HepG2 (cell line): Measurements from ENCODE around the gene NXPH4. TPM values are rescaled to one million over a fixed set of nuclear protein-coding genes. Genes with fewer than 3 reads are reported as not detected.

ENCODE experiments used
- ATAC-seq: fragments of 200-7000 bp; cut with Tn5 transposase; 3 replicates; pipeline ENCODE4 v1.9.1; 2020; ENCODE audit warnings: mild to moderate bottlenecking, moderate library complexity
- BruUV-seq: library from RNA; stranded (reverse); fragments of 400-500 nt; replicated peaks from 2 replicates; lab custom pipeline; 2021; lab: Mats Ljungman, UMichigan
- CTCF ChIA-PET: fragments of 300-600 bp; formaldehyde crosslinking; extraction: SDS; loops from one replicate; lab custom pipeline; 2021; ENCODE audit warnings: low total read pairs, inconsistent platforms, low intra/inter-chr PET ratio; lab: Yijun Ruan, JAX
- POLR2A ChIA-PET: fragments of 350-600 bp; sonication (Branson Sonifier 250); formaldehyde crosslinking; loops from one replicate; lab custom pipeline; 2020; ENCODE audit warnings: antibody characterized with exemption, inconsistent platforms; lab: Yijun Ruan, JAX
- DNase-seq: peaks from one replicate; pipeline ENCODE4 v3.0.0-alpha.2; 2015; ENCODE audit warnings: low spot score
- FAIRE-seq: peaks from 3 replicates; lab custom pipeline; 2011; peaks lifted over from hg19 to GRCh38; lab: Jason Lieb, UNC
- H2AFZ ChIP-seq: one replicate; pipeline ENCODE4 v1.6.1; 2011; ENCODE audit warnings: low read length, inconsistent platforms
- H3K27ac ChIP-seq: fragments of 300-600 bp; 3 replicates; pipeline ENCODE4 v1.8.0; 2011; ENCODE audit warnings: mixed run types, mild to moderate bottlenecking, mixed read lengths, low read length, inconsistent platforms; ENCODE audit not compliant: insufficient read depth; ENCODE audit errors: extremely low read length
- H3K27me3 ChIP-seq, 2 experiments: fragments of 200-600 bp in 1 of 2; 2 replicates in 1 of 2; 3 replicates in 1 of 2; pipeline versions ENCODE4 v1.6.0 to v1.8.0; 2011; ENCODE audit warnings: low read length in 2 of 2, mild to moderate bottlenecking in 2 of 2, moderate library complexity in 2 of 2, inconsistent platforms in 1 of 2; ENCODE audit not compliant: insufficient read depth in 2 of 2, control insufficient read depth in 1 of 2
- H3K36me3 ChIP-seq, 2 experiments: fragments of 200-600 bp in 1 of 2; replicated peaks in 1 of 2; 2 replicates in 1 of 2; 3 replicates in 1 of 2; pipeline versions ENCODE4 v1.5.1 to v1.8.0; 2011; ENCODE audit warnings: low read length in 2 of 2, inconsistent platforms in 1 of 2; ENCODE audit not compliant: insufficient read depth in 2 of 2, control insufficient read depth in 1 of 2
- H3K4me1 ChIP-seq: 2 replicates; pipeline ENCODE4 v1.5.1; 2012; ENCODE audit warnings: low read length, inconsistent platforms; ENCODE audit not compliant: insufficient read depth
- H3K4me2 ChIP-seq: 2 replicates; pipeline ENCODE4 v1.6.0; 2011; ENCODE audit warnings: low read depth, low read length, inconsistent platforms
- H3K4me3 ChIP-seq, 3 experiments: fragments of 200-600 bp in 1 of 3; sonication (generic), shearing (Covaris generic) in 1 of 3; replicated peaks in 1 of 3; 2 replicates each; pipeline ENCODE4 v1.5.1; 2011 to 2016; ENCODE audit warnings: low read length in 3 of 3, inconsistent platforms in 2 of 3, low read depth in 2 of 3, mild to moderate bottlenecking in 2 of 3, control low read depth in 1 of 3, mixed read lengths in 1 of 3; ENCODE audit not compliant: insufficient read depth in 1 of 3
- H3K79me2 ChIP-seq: one replicate; pipeline ENCODE4 v1.6.1; 2011; ENCODE audit warnings: low read length, inconsistent platforms; ENCODE audit not compliant: insufficient read depth
- H3K9ac ChIP-seq: 2 replicates; pipeline ENCODE4 v1.6.0; 2011; ENCODE audit warnings: mild to moderate bottlenecking, low read depth, low read length, inconsistent platforms; ENCODE audit not compliant: insufficient read depth
- H3K9me3 ChIP-seq: 2 replicates; pipeline ENCODE4 v1.5.1; 2012; ENCODE audit warnings: mild to moderate bottlenecking, low read length
- H4K20me1 ChIP-seq: 2 replicates; pipeline ENCODE4 v1.6.0; 2011; ENCODE audit warnings: inconsistent platforms, mild to moderate bottlenecking, low read length, moderate library complexity; ENCODE audit not compliant: insufficient read depth
- CREM ChIP-seq, 2 experiments: sonication (generic) in 1 of 2; formaldehyde crosslinking in 1 of 2; IDR thresholded peaks; 2 replicates each; pipeline versions ENCODE4 v1.4.0 to v1.6.1; 2016 to 2020; ENCODE audit warnings: antibody characterized with exemption in 1 of 2, mild to moderate bottlenecking in 1 of 2, missing genetic modification reagents in 1 of 2
- DRAP1 ChIP-seq: IDR thresholded peaks from 2 replicates; pipeline ENCODE4 v1.6.1; 2016; ENCODE audit warnings: missing genetic modification reagents, missing compliant biosample characterization
- HIC2 ChIP-seq: sonication (generic); formaldehyde crosslinking; IDR thresholded peaks from 2 replicates; pipeline ENCODE4 v1.9.0; 2022; ENCODE audit warnings: low read depth, missing genetic modification reagents
- KDM6A ChIP-seq: IDR thresholded peaks from 2 replicates; pipeline ENCODE4 v1.6.1; 2016; ENCODE audit warnings: low read depth
- MEIS2 ChIP-seq: sonication (generic); formaldehyde crosslinking; IDR thresholded peaks from 2 replicates; pipeline ENCODE4 v1.9.0; 2021; ENCODE audit warnings: mild to moderate bottlenecking, missing genetic modification reagents
- NFATC3 ChIP-seq: sonication (generic); formaldehyde crosslinking; IDR thresholded peaks from 2 replicates; pipeline ENCODE4 v1.5.1; 2020; ENCODE audit warnings: mild to moderate bottlenecking, missing genetic modification reagents
- PHB2 ChIP-seq: fragments of 450-650 bp; IDR thresholded peaks from 2 replicates; pipeline ENCODE4 v1.6.1; 2018; ENCODE audit not compliant: partially characterized antibody
- SALL2 ChIP-seq: sonication (generic); formaldehyde crosslinking; IDR thresholded peaks from 2 replicates; pipeline ENCODE4 v1.8.1; 2023; ENCODE audit warnings: mild to moderate bottlenecking, missing genetic modification reagents, inconsistent platforms
- SP2 ChIP-seq: sonication (generic); formaldehyde crosslinking; IDR thresholded peaks from 2 replicates; pipeline ENCODE4 v1.5.1; 2020; ENCODE audit warnings: mild to moderate bottlenecking, missing genetic modification reagents
- SRY ChIP-seq: sonication (generic); formaldehyde crosslinking; IDR thresholded peaks from 2 replicates; pipeline ENCODE4 v1.8.0; 2022; ENCODE audit warnings: mild to moderate bottlenecking, missing genetic modification reagents
- TEF ChIP-seq: sonication (generic); formaldehyde crosslinking; IDR thresholded peaks from 2 replicates; pipeline ENCODE4 v1.5.0; 2020; ENCODE audit warnings: missing genetic modification reagents
- TMF1 ChIP-seq: sonication (generic); formaldehyde crosslinking; IDR thresholded peaks from 2 replicates; pipeline ENCODE4 v1.8.1; 2022; ENCODE audit warnings: low read depth, missing genetic modification reagents
- ZNF263 ChIP-seq: sonication (generic); formaldehyde crosslinking; IDR thresholded peaks from 2 replicates; pipeline ENCODE4 v1.4.0; 2020; ENCODE audit warnings: missing genetic modification reagents
- ZNF761 ChIP-seq: sonication (generic); formaldehyde crosslinking; conservative IDR thresholded peaks from 2 replicates; pipeline ENCODE4 v1.4.0; 2020; ENCODE audit warnings: mild to moderate bottlenecking, missing genetic modification reagents
- WGBS: methylation state at CpG from one replicate; pipeline ENCODE4 v1.1.6; 2017; ENCODE audit warnings: low lambda C conversion rate; 5-methylcytosine and 5-hydroxymethylcytosine counted together
- in situ Hi-C: cut with HindIII; loops from 2 replicates; pipeline ENCODE4 v1.10.0; 2017; ENCODE audit warnings: low pct_unique_long_range_greater_than_20kb; ENCODE audit not compliant: extremely low pct_ligation_motif_present
- intact Hi-C: fragments of 100-400 bp; cut with micrococcal nuclease; formaldehyde crosslinking; loops from one replicate; pipeline ENCODE4 v1.10.0; 2022; ENCODE audit not compliant: unreplicated experiment
- polyA plus RNA-seq, 8 experiments: library from polyadenylated mRNA; depleted of rRNA in 3 of 8; stranded (reverse) in 7 of 8; unstranded in 1 of 8; fragments of >200 nt; fragmentation: Illumina TruSeq in 4 of 8; extraction: Trizol in 4 of 8; gene quantifications; 2 replicates each; pipeline versions ENCODE4 v1.2.1 to v1.2.3, GENCODE V29; 2011 to 2016; ENCODE audit warnings: low read depth in 4 of 8, missing spikeins in 1 of 8, mixed read lengths in 1 of 8; ENCODE audit not compliant: insufficient read depth in 1 of 8
- total RNA-seq, 5 experiments: library from RNA; depleted of rRNA; stranded (reverse); fragments of >200 nt; fragmentation: Illumina TruSeq; extraction: Trizol; gene quantifications; 2 replicates each; pipeline ENCODE4 v1.2.3, GENCODE V29; 2016; ENCODE audit warnings: low read depth in 1 of 5

Gene NXPH4
- total and polyA plus RNA-seq, 2 of the 13 experiments (the other 11 are each of a cell fraction or from before 2014, with no cell fraction given) = 0.13 TPM; not detected in 1

GRCh38 chr12:57254506-57255280, 38.1 kb downstream of the NXPH4 start:
- in situ Hi-C loops (no loop called here), intact Hi-C loops (no loop called here)
- WGBS = 94% methylated on average over 10 of the region's 14 CpGs
- Histone ChIP-seq H3K9ac (no peak overlapping the region), H3K36me3 (peaks cover 8 to 29% of the 10 kb centered on the region in 2 experiments; a peak in 4 of 5 replicates), H3K4me2 (no peak overlapping the region), H3K27ac (no peak overlapping the region), H3K4me1 (peaks cover 5% of the 10 kb centered on the region), H3K9me3 (no peaks in the 10 kb centered on the region), H4K20me1 (no peaks in the 10 kb centered on the region), H3K4me3 (no peak overlapping the region), H3K27me3 (no peaks in the 10 kb centered on the region), H2AFZ (no peak overlapping the region), H3K79me2 (no peaks in the 10 kb centered on the region)
- no peak for TF ChIP-seq MEIS2 (CRISPR knock-in tag)
- ATAC-seq (no peak), DNase-seq (no peak), FAIRE-seq (no peak)
- ChIA-PET CTCF (no interaction called here), POLR2A (no interaction called here)
- no TSS peak for BruUV-seq

GRCh38 chr12:57255916-57256315, 39.3 kb downstream of the NXPH4 start:
- in situ Hi-C loops = no loop called here
- Histone ChIP-seq H3K4me3 (no peak overlapping the region), H3K27ac (no peak overlapping the region), H3K4me1 (peaks cover 13% of the 10 kb centered on the region), H3K36me3 (peaks cover 8 to 34% of the 10 kb centered on the region in 2 experiments; a peak in 4 of 5 replicates), H3K4me2 (no peak overlapping the region), H3K9ac (no peak overlapping the region), H3K9me3 (no peaks in the 10 kb centered on the region), H3K79me2 (no peaks in the 10 kb centered on the region), H4K20me1 (no peaks in the 10 kb centered on the region), H3K27me3 (no peaks in the 10 kb centered on the region), H2AFZ (no peak overlapping the region)
- POLR2A ChIA-PET = no interaction called here
- no TSS peak for BruUV-seq
- FAIRE-seq (no peak), ATAC-seq (no peak), DNase-seq (no peak)
- CTCF ChIA-PET = no interaction called here
- intact Hi-C loops = no loop called here
- 96% methylated on average over 6 of the region's 6 CpGs for WGBS
- TF ChIP-seq ZNF263 (no peak), SRY (CRISPR knock-in tag) (no peak), TMF1 (CRISPR knock-in tag) (no peak), NFATC3 (CRISPR knock-in tag) (no peak), SALL2 (CRISPR knock-in tag) (no peak), PHB2 (no peak), CREM (IDR thresholded peaks at IDR 0.05) (no peak), CREM (CRISPR knock-in tag; IDR thresholded peaks at IDR 0.05) (no peak), ZNF761 (CRISPR knock-in tag) (no peak), HIC2 (CRISPR knock-in tag) (no peak), SP2 (no peak), KDM6A (no peak), DRAP1 (no peak), TEF (no peak)
